HepG2 (cell line): ENCODE data around the gene CSMD2. TPM values are rescaled to one million over a fixed set of nuclear protein-coding genes. Genes with fewer than 3 reads are reported as not detected.
A peak's percentile ranks its signal among the peaks of the same experiment; 100 is the strongest.

Experiments used
- ATAC-seq: fragments of 200-7000 bp; cut with Tn5 transposase; 3 replicates; pipeline ENCODE4 v1.9.1; 2020; ENCODE audit warnings: mild to moderate bottlenecking, moderate library complexity
- BruUV-seq: library from RNA; stranded (reverse); fragments of 400-500 nt; replicated peaks from 2 replicates; lab custom pipeline; 2021; lab: Mats Ljungman, UMichigan
- CTCF ChIA-PET: fragments of 300-600 bp; formaldehyde crosslinking; extraction: SDS; loops from one replicate; lab custom pipeline; 2021; ENCODE audit warnings: low total read pairs, inconsistent platforms, low intra/inter-chr PET ratio; lab: Yijun Ruan, JAX
- POLR2A ChIA-PET: fragments of 350-600 bp; sonication (Branson Sonifier 250); formaldehyde crosslinking; loops from one replicate; lab custom pipeline; 2020; ENCODE audit warnings: antibody characterized with exemption, inconsistent platforms; lab: Yijun Ruan, JAX
- DNase-seq: peaks from one replicate; pipeline ENCODE4 v3.0.0-alpha.2; 2015; ENCODE audit warnings: low spot score
- FAIRE-seq: peaks from 3 replicates; lab custom pipeline; 2011; peaks lifted over from hg19 to GRCh38; lab: Jason Lieb, UNC
- H2AFZ ChIP-seq: one replicate; pipeline ENCODE4 v1.6.1; 2011; ENCODE audit warnings: low read length, inconsistent platforms
- H3K27ac ChIP-seq: fragments of 300-600 bp; 3 replicates; pipeline ENCODE4 v1.8.0; 2011; ENCODE audit warnings: mixed run types, mild to moderate bottlenecking, mixed read lengths, low read length, inconsistent platforms; ENCODE audit not compliant: insufficient read depth; ENCODE audit errors: extremely low read length
- H3K27me3 ChIP-seq, 2 experiments: fragments of 200-600 bp in 1 of 2; 2 replicates in 1 of 2; 3 replicates in 1 of 2; pipeline versions ENCODE4 v1.6.0 to v1.8.0; 2011; ENCODE audit warnings: low read length in 2 of 2, mild to moderate bottlenecking in 2 of 2, moderate library complexity in 2 of 2, inconsistent platforms in 1 of 2; ENCODE audit not compliant: insufficient read depth in 2 of 2, control insufficient read depth in 1 of 2
- H3K36me3 ChIP-seq, 2 experiments: fragments of 200-600 bp in 1 of 2; replicated peaks in 1 of 2; 2 replicates in 1 of 2; 3 replicates in 1 of 2; pipeline versions ENCODE4 v1.5.1 to v1.8.0; 2011; ENCODE audit warnings: low read length in 2 of 2, inconsistent platforms in 1 of 2; ENCODE audit not compliant: insufficient read depth in 2 of 2, control insufficient read depth in 1 of 2
- H3K4me1 ChIP-seq: 2 replicates; pipeline ENCODE4 v1.5.1; 2012; ENCODE audit warnings: low read length, inconsistent platforms; ENCODE audit not compliant: insufficient read depth
- H3K4me2 ChIP-seq: 2 replicates; pipeline ENCODE4 v1.6.0; 2011; ENCODE audit warnings: low read depth, low read length, inconsistent platforms
- H3K4me3 ChIP-seq, 3 experiments: fragments of 200-600 bp in 1 of 3; sonication (generic), shearing (Covaris generic) in 1 of 3; replicated peaks in 1 of 3; 2 replicates each; pipeline ENCODE4 v1.5.1; 2011 to 2016; ENCODE audit warnings: low read length in 3 of 3, inconsistent platforms in 2 of 3, low read depth in 2 of 3, mild to moderate bottlenecking in 2 of 3, control low read depth in 1 of 3, mixed read lengths in 1 of 3; ENCODE audit not compliant: insufficient read depth in 1 of 3
- H3K79me2 ChIP-seq: one replicate; pipeline ENCODE4 v1.6.1; 2011; ENCODE audit warnings: low read length, inconsistent platforms; ENCODE audit not compliant: insufficient read depth
- H3K9ac ChIP-seq: 2 replicates; pipeline ENCODE4 v1.6.0; 2011; ENCODE audit warnings: mild to moderate bottlenecking, low read depth, low read length, inconsistent platforms; ENCODE audit not compliant: insufficient read depth
- H3K9me3 ChIP-seq: 2 replicates; pipeline ENCODE4 v1.5.1; 2012; ENCODE audit warnings: mild to moderate bottlenecking, low read length
- H4K20me1 ChIP-seq: 2 replicates; pipeline ENCODE4 v1.6.0; 2011; ENCODE audit warnings: inconsistent platforms, mild to moderate bottlenecking, low read length, moderate library complexity; ENCODE audit not compliant: insufficient read depth
- ATF6 ChIP-seq: sonication (generic); formaldehyde crosslinking; conservative IDR thresholded peaks from 2 replicates; pipeline ENCODE4 v1.4.0; 2020; ENCODE audit warnings: missing genetic modification reagents
- CTCF ChIP-seq: sonication (generic); formaldehyde crosslinking; IDR thresholded peaks from 2 replicates; pipeline ENCODE4 v1.5.0; 2020; ENCODE audit warnings: mild to moderate bottlenecking, missing genetic modification reagents, moderate library complexity
- MAFG ChIP-seq: sonication (generic); formaldehyde crosslinking; IDR thresholded peaks from 2 replicates; pipeline ENCODE4 v1.5.1; 2020; ENCODE audit warnings: mild to moderate bottlenecking, missing genetic modification reagents
- NBN ChIP-seq: fragments of 450-650 bp; conservative IDR thresholded peaks from 2 replicates; pipeline ENCODE4 v1.6.1; 2017
- PCBP2 ChIP-seq: fragments of 200-400 bp; formaldehyde crosslinking; optimal IDR thresholded peaks from 2 replicates; pipeline ENCODE3; 2018; ENCODE audit warnings: low read length, low read depth; ENCODE audit not compliant: poor library complexity, severe bottlenecking
- RXRA ChIP-seq: sonication (generic); formaldehyde crosslinking; IDR thresholded peaks from 2 replicates; pipeline ENCODE4 v1.5.1; 2020; ENCODE audit warnings: missing genetic modification reagents
- SETDB1 ChIP-seq: sonication (generic); formaldehyde crosslinking; IDR thresholded peaks from 2 replicates; pipeline ENCODE4 v1.5.1; 2020; ENCODE audit warnings: missing genetic modification reagents, mild to moderate bottlenecking, borderline replicate concordance
- TEAD3 ChIP-seq: optimal IDR thresholded peaks from 2 replicates; pipeline ENCODE3; 2016; ENCODE audit warnings: borderline replicate concordance
- XRCC5 ChIP-seq: fragments of 200-400 bp; formaldehyde crosslinking; optimal IDR thresholded peaks from 2 replicates; pipeline ENCODE3; 2017; ENCODE audit warnings: mild to moderate bottlenecking, low read length
- ZMYM2 ChIP-seq: sonication (generic); formaldehyde crosslinking; IDR thresholded peaks from 2 replicates; pipeline ENCODE4 v1.8.0; 2022; ENCODE audit warnings: mild to moderate bottlenecking, missing genetic modification reagents
- ZNF234 ChIP-seq: sonication (generic); formaldehyde crosslinking; conservative IDR thresholded peaks from 2 replicates; pipeline ENCODE4 v1.5.1; 2020; ENCODE audit warnings: mild to moderate bottlenecking, missing genetic modification reagents
- ZNF3 ChIP-seq: IDR thresholded peaks from 2 replicates; pipeline ENCODE4 v1.7.0; 2017; ENCODE audit warnings: inconsistent platforms
- WGBS: methylation state at CpG from one replicate; pipeline ENCODE4 v1.1.6; 2017; ENCODE audit warnings: low lambda C conversion rate; 5-methylcytosine and 5-hydroxymethylcytosine counted together
- in situ Hi-C: cut with HindIII; loops from 2 replicates; pipeline ENCODE4 v1.10.0; 2017; ENCODE audit warnings: low pct_unique_long_range_greater_than_20kb; ENCODE audit not compliant: extremely low pct_ligation_motif_present
- intact Hi-C: fragments of 100-400 bp; cut with micrococcal nuclease; formaldehyde crosslinking; loops from one replicate; pipeline ENCODE4 v1.10.0; 2022; ENCODE audit not compliant: unreplicated experiment
- polyA plus RNA-seq, 8 experiments: library from polyadenylated mRNA; depleted of rRNA in 3 of 8; stranded (reverse) in 7 of 8; unstranded in 1 of 8; fragments of >200 nt; fragmentation: Illumina TruSeq in 4 of 8; extraction: Trizol in 4 of 8; gene quantifications; 2 replicates each; pipeline versions ENCODE4 v1.2.1 to v1.2.3, GENCODE V29; 2011 to 2016; ENCODE audit warnings: low read depth in 4 of 8, missing spikeins in 1 of 8, mixed read lengths in 1 of 8; ENCODE audit not compliant: insufficient read depth in 1 of 8
- total RNA-seq, 5 experiments: library from RNA; depleted of rRNA; stranded (reverse); fragments of >200 nt; fragmentation: Illumina TruSeq; extraction: Trizol; gene quantifications; 2 replicates each; pipeline ENCODE4 v1.2.3, GENCODE V29; 2016; ENCODE audit warnings: low read depth in 1 of 5

CSMD2 gene
- total and polyA plus RNA-seq, 2 of the 13 experiments (the other 11 are each of a cell fraction or from before 2014, with no cell fraction given), result not detected

- ATAC-seq, result peak; percentile 66
- Histone ChIP-seq H3K9ac (no peak overlapping the region), H3K79me2 (no peaks in the 10 kb centered on the region), H3K36me3 (no peaks in the 10 kb centered on the region), H3K27ac (no peak overlapping the region)
- no TSS peak for BruUV-seq
- no peak for FAIRE-seq
- TF ChIP-seq ZMYM2 (no peak), ZNF3 (CRISPR knock-in tag) (no peak), SETDB1 (no peak), PCBP2 (no peak), ATF6 (CRISPR knock-in tag) (no peak), NBN (no peak), RXRA (CRISPR knock-in tag) (no peak), MAFG (CRISPR knock-in tag) (no peak), ZNF234 (CRISPR knock-in tag) (no peak), XRCC5 (peak; percentile 57), TEAD3 (CRISPR knock-in tag) (peak; percentile 99), CTCF (peak; percentile 63)
- TF ChIP-seq, all 625 proteins: peak for 3
- Histone ChIP-seq H3K9me3 (no peaks in the 10 kb centered on the region), H4K20me1 (no peaks in the 10 kb centered on the region), H3K4me2 (no peak overlapping the region), H3K4me1 (no peaks in the 10 kb centered on the region), H3K4me3 (no peak overlapping the region), H2AFZ (no peak overlapping the region), H3K27me3 (peaks cover 8 to 54% of the 10 kb centered on the region in 2 experiments)
- DNase-seq, result peak; percentile 14
- POLR2A ChIA-PET, result no interaction called here
- in situ Hi-C loops, result loop anchor here (10.0 to 25.0 kb wide), 3 partner anchors 527 to 1110 kb away; partner anchors contain the start of gene CSMD2
- CTCF ChIA-PET, result interaction anchor here (0.9 to 1.2 kb wide), 2 partner anchors 965 to 1107 kb away, joined by 3 read pairs; no protein-coding TSS in a partner anchor
- intact Hi-C loops, result no loop called here
- WGBS, result under 1% methylated on average over 9 of the region's 9 CpGs
These were observed 530.2 kb downstream of the CSMD2 start for GRCh38 chr1:33634806-33635205.
